HG02970 (cell line): Measurements from ENCODE around the gene UBE2C.
"Not testable (repeated sequence)": the region's sequence is repeated elsewhere in the genome, so short reads cannot be mapped to it uniquely, and the experiment has no call there.

Experiments used
- ATAC-seq: cut with Tn5 transposase; IDR thresholded peaks from one replicate; pipeline ENCODE4 v1.9.1; 2021; ENCODE audit warnings: mild to moderate bottlenecking, moderate library complexity, moderate number of reproducible peaks; ENCODE audit not compliant: unreplicated experiment, low FRiP score

Gene UBE2C

GRCh38 chr20:45797510-45797909, 14.9 kb upstream of the UBE2C start:
- not testable (repeated sequence) for ATAC-seq

- ATAC-seq = not testable (repeated sequence)
Observed at GRCh38 chr20:45797955-45798354, 14.5 kb upstream of the UBE2C start.

GRCh38 chr20:45798935-45799642, 13.4 kb upstream of the UBE2C start:
- no peak for ATAC-seq

GRCh38 chr20:45801851-45802250, 10.6 kb upstream of the UBE2C start:
- no peak for ATAC-seq

GRCh38 chr20:45810191-45810970, 2.1 kb upstream of the UBE2C start:
- ATAC-seq = no peak

GRCh38 chr20:45813006-45813340, 529 bp downstream of the UBE2C start:
- no peak for ATAC-seq

- no peak for ATAC-seq
Observed at GRCh38 chr20:45813489-45813888, 1.0 kb downstream of the UBE2C start.

GRCh38 chr20:45814314-45814713, 1.9 kb downstream of the UBE2C start:
- no peak for ATAC-seq

GRCh38 chr20:45816951-45817350, 4.5 kb downstream of the UBE2C start:
- ATAC-seq = no peak

- ATAC-seq = no peak
Observed at GRCh38 chr20:45817376-45818194, 5.1 kb downstream of the UBE2C start.

GRCh38 chr20:45818239-45818638, 5.8 kb downstream of the UBE2C start:
- ATAC-seq = no peak

GRCh38 chr20:45819466-45819865, 7.0 kb downstream of the UBE2C start:
- no peak for ATAC-seq

- no peak for ATAC-seq
Observed at GRCh38 chr20:45821947-45822346, 9.5 kb downstream of the UBE2C start.

- no peak for ATAC-seq
Observed at GRCh38 chr20:45822857-45823256, 10.4 kb downstream of the UBE2C start.

GRCh38 chr20:45823949-45824835, 11.7 kb downstream of the UBE2C start:
- ATAC-seq = no peak

- ATAC-seq = no peak
Observed at GRCh38 chr20:45826381-45827019, 14.1 kb downstream of the UBE2C start.

- ATAC-seq = no peak
Observed at GRCh38 chr20:45827030-45827652, 14.7 kb downstream of the UBE2C start, which contains the start of gene TNNC2. Gene TNNC2 (minus strand): TSS chr20:45827312. CDS start chr20:45827248, 64 bp downstream.

- ATAC-seq = no peak
Observed at GRCh38 chr20:45827712-45828111, 15.3 kb downstream of the UBE2C start.

GRCh38 chr20:45828589-45828988, 16.1 kb downstream of the UBE2C start:
- ATAC-seq = no peak
